Esophagus muscularis mucosa (tissue), 4 donors: Measurements from ENCODE around the gene NR1D2.

ENCODE experiments used
- CTCF ChIP-seq, 3 experiments: fragments of 200-600 bp in 2 of 3; fragments of 450-650 bp in 1 of 3; sonication (generic) in 2 of 3; IDR thresholded peaks; one replicate each; pipeline ENCODE4 v1.5.1; 2017 to 2019; ENCODE audit warnings: antibody characterized with exemption in 3 of 3, mild to moderate bottlenecking in 2 of 3, moderate library complexity in 1 of 3
- EP300 ChIP-seq: sonication (generic); formaldehyde crosslinking; IDR thresholded peaks from one replicate; pipeline ENCODE4 v1.6.1; 2017; ENCODE audit warnings: antibody characterized with exemption
- POLR2A ChIP-seq: fragments of 450-650 bp; IDR thresholded peaks from one replicate; pipeline ENCODE4 v1.6.1; 2017; ENCODE audit warnings: antibody characterized with exemption, moderate library complexity, mild to moderate bottlenecking, low read depth
- POLR2AphosphoS5 ChIP-seq, 2 donors: sonication (generic); formaldehyde crosslinking; IDR thresholded peaks; one replicate each; pipeline ENCODE4 v1.6.1; 2017; ENCODE audit warnings: antibody characterized with exemption in 2 of 2

- TF ChIP-seq POLR2AphosphoS5 (IDR thresholded peaks at IDR 0.05) (no peak), POLR2A (no peak), CTCF (IDR thresholded peaks at IDR 0.05) (no peak), EP300 (no peak)
Observed at GRCh38 chr3:23960649-23961048, 15.6 kb downstream of the NR1D2 start.
